H1 (cell line): Measurements from ENCODE around the gene ADAM12. TPM values are rescaled to one million over a fixed set of nuclear protein-coding genes. Genes with fewer than 3 reads are reported as not detected.

ENCODE experiments used
- ASH2L ChIP-seq: fragments of 200-600, 300-600 bp; sonication (generic); IDR thresholded peaks from one replicate; pipeline ENCODE4 v1.7.1; 2017; ENCODE audit warnings: low read length
- BCL11A ChIP-seq, 2 experiments: IDR thresholded peaks; one replicate each; pipeline ENCODE4 v1.6.1; 2011; ENCODE audit warnings: low read depth in 2 of 2, low read length in 2 of 2, mild to moderate bottlenecking in 2 of 2
- CBX8 ChIP-seq: fragments of 300-800, 300-1000 bp; sonication (generic); IDR thresholded peaks from 2 replicates; pipeline ENCODE4 v1.7.1; 2016; ENCODE audit warnings: low read depth, low read length, borderline replicate concordance
- CHD7 ChIP-seq: fragments of 300-600 bp; sonication (generic); IDR thresholded peaks from 2 replicates; pipeline ENCODE4 v1.7.1; 2012; ENCODE audit warnings: low read length, moderate library complexity, mild to moderate bottlenecking, inconsistent platforms; ENCODE audit not compliant: insufficient replicate concordance
- CREB1 ChIP-seq: IDR thresholded peaks from 2 replicates; pipeline ENCODE4 v1.6.1; 2012; ENCODE audit warnings: inconsistent platforms
- GABPA ChIP-seq: IDR thresholded peaks from 2 replicates; pipeline ENCODE4 v1.6.1; 2011; ENCODE audit warnings: mild to moderate bottlenecking, low read length, moderate library complexity, borderline replicate concordance; ENCODE audit not compliant: insufficient read depth
- KDM5A ChIP-seq: fragments of 200-600 bp; IDR thresholded peaks from 2 replicates; pipeline ENCODE4 v1.7.1; 2012; ENCODE audit warnings: mild to moderate bottlenecking, low read length, inconsistent platforms, mixed read lengths
- MAX ChIP-seq: IDR thresholded peaks from 2 replicates; pipeline ENCODE4 v1.6.1; 2012; ENCODE audit warnings: inconsistent platforms
- POLR2A ChIP-seq, 2 experiments: IDR thresholded peaks; 1 replicate in 1 of 2; 2 replicates in 1 of 2; pipeline ENCODE4 v1.6.1; 2011; ENCODE audit warnings: low read depth in 2 of 2, low read length in 2 of 2, mild to moderate bottlenecking in 2 of 2; ENCODE audit errors: control extremely low read depth in 1 of 2
- RBBP5 ChIP-seq: IDR thresholded peaks from 2 replicates; pipeline ENCODE4 v1.7.1; 2012; ENCODE audit warnings: low read depth, mild to moderate bottlenecking, inconsistent platforms, low read length, moderate library complexity, borderline replicate concordance
- RFX5 ChIP-seq: IDR thresholded peaks from 2 replicates; pipeline ENCODE4 v1.6.1; 2011; ENCODE audit warnings: low read depth, low read length, improper control_type of control experiment, borderline replicate concordance
- SIN3A ChIP-seq, 2 experiments: IDR thresholded peaks in 1 of 2; conservative IDR thresholded peaks in 1 of 2; 2 replicates each; pipeline ENCODE4 v1.6.1; 2011 to 2012; ENCODE audit warnings: low read length in 2 of 2, improper control_type of control experiment in 1 of 2, low read depth in 1 of 2, mild to moderate bottlenecking in 1 of 2
- polyA plus RNA-seq, 7 experiments: library from polyadenylated mRNA; depleted of rRNA in 3 of 7; stranded (reverse) in 5 of 7; unstranded in 2 of 7; fragments of >200 nt in 5 of 7; fragments of 200-250 nt in 2 of 7; gene quantifications; 1 replicate in 5 of 7; 2 replicates in 1 of 7; 4 replicates in 1 of 7; pipeline versions ENCODE4 v1.2.1 to v1.2.3, GENCODE V29; 2011 to 2013; ENCODE audit warnings: missing spikeins in 2 of 7, mixed read lengths in 2 of 7
- total RNA-seq: library from RNA; stranded (reverse); fragmentation: NEBNext Ultra II Directional; extraction: Animal tissue kit (Norgen Biotek cat#: 25700); gene quantifications from 2 replicates; pipeline ENCODE4 v1.2.1, GENCODE V29; 2021

ADAM12 gene
- total and polyA plus RNA-seq, 2 of the 8 experiments (the other 6 are each of a cell fraction or from before 2014, with no cell fraction given), result 0.07 to 0.17 TPM

- TF ChIP-seq CHD7 (no peak), ASH2L (no peak), BCL11A (IDR thresholded peaks at IDR 0.05; ENCODE audit: low read depth in 2 of 2, low read length in 2 of 2) (no peak), CBX8 (no peak), RFX5 (no peak), GABPA (no peak), POLR2A (IDR thresholded peaks at IDR 0.05; ENCODE audit: control extremely low read depth in 1 of 2, low read depth in 2 of 2, low read length in 2 of 2) (no peak), KDM5A (no peak), CREB1 (no peak), RBBP5 (no peak), MAX (no peak), SIN3A (conservative IDR thresholded peaks at IDR 0.05 in 1 of 2, IDR thresholded peaks at IDR 0.05 in 1 of 2; ENCODE audit: low read depth in 1 of 2, low read length in 2 of 2) (no peak)
Observed at GRCh38 chr10:126146771-126147170, 241.5 kb downstream of the ADAM12 start (continued).
